ENCODE data around the gene ASNSD1.

DNA sequence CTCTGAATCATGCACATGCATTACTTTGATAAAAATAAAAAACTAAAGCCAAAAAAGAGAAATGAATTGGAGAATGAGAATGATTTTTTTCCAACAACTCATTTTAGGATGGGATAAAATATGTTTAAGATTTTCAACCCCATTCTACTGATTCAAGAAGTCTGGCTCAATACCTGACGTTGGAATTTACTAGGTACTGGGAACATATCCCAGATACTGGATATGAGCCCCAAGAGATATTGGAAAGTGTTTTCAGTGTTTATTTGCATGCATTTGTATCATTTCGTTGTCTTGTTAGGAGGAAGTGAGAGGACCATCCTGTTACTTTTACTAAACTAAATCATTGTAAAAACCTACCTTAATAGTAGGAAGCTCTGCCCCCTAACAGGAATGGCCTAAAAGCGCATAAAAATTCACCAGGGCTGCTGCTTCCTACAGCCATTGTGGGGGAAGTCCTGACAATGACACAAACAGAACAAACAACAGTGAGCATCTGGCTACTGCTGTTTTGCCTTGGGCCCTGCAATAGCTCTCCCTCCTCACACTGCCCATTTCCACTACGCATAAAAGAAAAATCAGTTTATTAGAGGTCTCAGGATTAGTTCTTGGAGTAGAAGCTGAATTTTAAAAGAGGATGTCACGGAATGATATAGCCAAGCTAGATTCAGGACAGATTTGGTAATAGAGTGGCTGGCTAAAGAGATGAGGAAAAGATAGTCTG lies 48.4 kb downstream of the ASNSD1 start:
- TF ChIP-seq EP300 (IDR thresholded peaks at IDR 0.05; ENCODE audit: borderline replicate concordance in 1 of 2, low read depth in 1 of 2, low read length in 1 of 2) (no peak), FOXM1 (IDR thresholded peaks at IDR 0.05; ENCODE audit: low read depth) (no peak), POLR2AphosphoS5 (IDR thresholded peaks at IDR 0.05; ENCODE audit: low read depth, low read length) (no peak)
- TF ChIP-seq, protein P1, sequence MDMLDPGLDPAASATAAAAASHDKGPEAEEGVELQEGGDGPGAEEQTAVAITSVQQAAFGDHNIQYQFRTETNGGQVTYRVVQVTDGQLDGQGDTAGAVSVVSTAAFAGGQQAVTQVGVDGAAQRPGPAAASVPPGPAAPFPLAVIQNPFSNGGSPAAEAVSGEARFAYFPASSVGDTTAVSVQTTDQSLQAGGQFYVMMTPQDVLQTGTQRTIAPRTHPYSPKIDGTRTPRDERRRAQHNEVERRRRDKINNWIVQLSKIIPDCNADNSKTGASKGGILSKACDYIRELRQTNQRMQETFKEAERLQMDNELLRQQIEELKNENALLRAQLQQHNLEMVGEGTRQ (IDR thresholded peaks at IDR 0.05; ENCODE audit: borderline replicate concordance, low read depth, low read length), result no peak
